Thyroid gland (tissue), 4 donors: Measurements from ENCODE around the gene ARHGEF25. TPM values are rescaled to one million over a fixed set of nuclear protein-coding genes. Genes with fewer than 3 reads are reported as not detected.
"Not testable (repeated sequence)": the region's sequence is repeated elsewhere in the genome, so short reads cannot be mapped to it uniquely, and the experiment has no call there.

Experiments used
- DNase-seq, 2 donors: peaks; one replicate each; pipeline ENCODE4 v3.0.0-alpha.2; 2019
- H3K27ac ChIP-seq, 3 donors: fragments of 200-600 bp; sonication (generic); 1 replicate in 2 of 3; 2 replicates in 1 of 3; pipeline ENCODE4 v1.5.1; 2016 to 2019; ENCODE audit warnings: mild to moderate bottlenecking in 1 of 3, moderate library complexity in 1 of 3
- H3K27me3 ChIP-seq: fragments of 200-600 bp; sonication (generic); one replicate; pipeline ENCODE4 v1.5.1; 2019
- H3K36me3 ChIP-seq, 2 donors: fragments of 200-600 bp; sonication (generic); one replicate each; pipeline ENCODE4 v1.5.1; 2016 to 2019
- H3K4me1 ChIP-seq, 2 donors: fragments of 200-600 bp; sonication (generic); one replicate each; pipeline ENCODE4 v1.5.1; 2017 to 2019
- H3K4me3 ChIP-seq, 3 donors: fragments of 200-600 bp; sonication (generic); replicated peaks in 1 of 3; 1 replicate in 2 of 3; 2 replicates in 1 of 3; pipeline ENCODE4 v1.5.1; 2016; ENCODE audit warnings: mild to moderate bottlenecking in 1 of 3
- H3K9me3 ChIP-seq: fragments of 200-600 bp; sonication (generic); one replicate; pipeline ENCODE4 v1.5.1; 2017
- CTCF ChIP-seq, 6 experiments: fragments of 200-600 bp in 3 of 6; fragments of 450-650 bp in 3 of 6; sonication (generic) in 3 of 6; IDR thresholded peaks; one replicate each; pipeline ENCODE4 v1.5.1; 2016 to 2019; ENCODE audit warnings: antibody characterized with exemption in 6 of 6, mild to moderate bottlenecking in 2 of 6, inconsistent platforms in 1 of 6, moderate library complexity in 1 of 6
- POLR2A ChIP-seq, 2 donors: fragments of 450-650 bp; IDR thresholded peaks; one replicate each; pipeline ENCODE4 v1.6.1; 2017; ENCODE audit warnings: antibody characterized with exemption in 2 of 2, mild to moderate bottlenecking in 2 of 2, moderate library complexity in 1 of 2
- WGBS, 2 donors: methylation state at CpG; one replicate each; pipeline ENCODE4 v1.1.5; 2017; 5-methylcytosine and 5-hydroxymethylcytosine counted together
- intact Hi-C: fragments of 100-400 bp; cut with DNase I; formaldehyde crosslinking; loops from one replicate; pipeline ENCODE4 v1.15.1; 2023
- total RNA-seq, 4 donors: library from RNA; depleted of rRNA; stranded (reverse); fragments of >200 nt; gene quantifications; one replicate each; pipeline ENCODE4 v1.2.3, GENCODE V29; 2016

The ARHGEF25 gene
- 10 to 100 TPM in 1 of 4 donors, 1 to 10 TPM in 3; 3.3 to 25.8 (median 3.9) TPM for total RNA-seq

- TF ChIP-seq POLR2A (IDR thresholded peaks at IDR 0.05) (no peak), CTCF (IDR thresholded peaks at IDR 0.05) (no peak)
- DNase-seq, result peak; percentile 41 to 45
- no peaks in the 10 kb centered on the region for H3K9me3 ChIP-seq
- intact Hi-C loops, result no loop called here
- peaks cover 15 to 23% of the 10 kb centered on the region in 2 donors for H3K4me1 ChIP-seq
- H3K27me3 ChIP-seq, result no peaks in the 10 kb centered on the region
- H3K27ac ChIP-seq, result peak within 1 kb of the TSS; percentile 52 to 67 (median 64)
- peaks cover 5% of the 10 kb centered on the region in 2 donors for H3K36me3 ChIP-seq
- H3K4me3 ChIP-seq, result peak within 1 kb of the TSS in 2 of 3 donors; percentile 32 to 52
- 0 to 4% methylated on average over 9 to 18 of the region's 55 CpGs for WGBS, 2 donors
Observed at GRCh38 chr12:57611108-57611826, at the start of gene ARHGEF25. Gene ARHGEF25, plus strand, starts transcription at chr12:57611435. Its CDS starts 460 bp downstream, at chr12:57611895.

- Histone ChIP-seq H3K4me3 (no peak overlapping the region), H3K36me3 (no peaks in the 10 kb centered on the region), H3K27me3 (no peaks in the 10 kb centered on the region), H3K27ac (no peak overlapping the region), H3K4me1 (no peaks in the 10 kb centered on the region), H3K9me3 (no peaks in the 10 kb centered on the region)
- TF ChIP-seq POLR2A (IDR thresholded peaks at IDR 0.05) (no peak), CTCF (IDR thresholded peaks at IDR 0.05) (no peak)
- no peak for DNase-seq
- WGBS, 2 donors, result 74 to 80% methylated on average over 4 of the region's 4 CpGs
- intact Hi-C loops, result no loop called here
Observed at GRCh38 chr12:57563358-57563757, 47.9 kb upstream of the ARHGEF25 start.

GRCh38 chr12:57564178-57564740 lies 47.0 kb upstream of the ARHGEF25 start:
- 89 to 90% methylated on average over 7 of the region's 7 CpGs for WGBS, 2 donors
- Histone ChIP-seq H3K4me3 (no peak overlapping the region), H3K9me3 (no peaks in the 10 kb centered on the region), H3K36me3 (no peaks in the 10 kb centered on the region), H3K27ac (no peak overlapping the region), H3K27me3 (no peaks in the 10 kb centered on the region), H3K4me1 (no peaks in the 10 kb centered on the region)
- DNase-seq, result no peak
- intact Hi-C loops, result no loop called here
- no peak for TF ChIP-seq POLR2A (IDR thresholded peaks at IDR 0.05)
- no peak for TF ChIP-seq CTCF (IDR thresholded peaks at IDR 0.05)

GRCh38 chr12:57568838-57569237 lies 42.4 kb upstream of the ARHGEF25 start:
- no peak overlapping the region for H3K4me3 ChIP-seq
- H3K4me1 ChIP-seq, result no peaks in the 10 kb centered on the region
- H3K36me3 ChIP-seq, result no peaks in the 10 kb centered on the region
- H3K27ac ChIP-seq, result no peak overlapping the region
- intact Hi-C loops, result no loop called here
- no peaks in the 10 kb centered on the region for H3K27me3 ChIP-seq
- no peaks in the 10 kb centered on the region for H3K9me3 ChIP-seq
- TF ChIP-seq POLR2A (IDR thresholded peaks at IDR 0.05) (no peak), CTCF (IDR thresholded peaks at IDR 0.05) (no peak)
- WGBS, 2 donors, result 80 to 85% methylated on average over 6 of the region's 6 CpGs
- DNase-seq, result no peak

- no peak overlapping the region for H3K27ac ChIP-seq
- no peaks in the 10 kb centered on the region for H3K27me3 ChIP-seq
- no peaks in the 10 kb centered on the region for H3K36me3 ChIP-seq
- DNase-seq, result no peak
- no peaks in the 10 kb centered on the region for H3K9me3 ChIP-seq
- 90 to 93% methylated on average over 18 of the region's 18 CpGs for WGBS, 2 donors
- H3K4me3 ChIP-seq, result no peak overlapping the region
- no peak for TF ChIP-seq POLR2A (IDR thresholded peaks at IDR 0.05)
- TF ChIP-seq CTCF (IDR thresholded peaks at IDR 0.05), result no peak
- intact Hi-C loops, result no loop called here
- no peaks in the 10 kb centered on the region for H3K4me1 ChIP-seq
Observed at GRCh38 chr12:57569858-57570257, 41.4 kb upstream of the ARHGEF25 start.

- H3K36me3 ChIP-seq, H3K27me3 ChIP-seq, H3K9me3 ChIP-seq, H3K27ac ChIP-seq, H3K4me1 ChIP-seq, intact Hi-C loops, DNase-seq, H3K4me3 ChIP-seq: not testable (repeated sequence)
- 89% methylated on average over 13 of the region's 13 CpGs for WGBS, 2 donors
Observed at GRCh38 chr12:57570438-57570837, 40.8 kb upstream of the ARHGEF25 start.
